PC-3 (cell line): ENCODE data around the gene PMIS2.

Source experiments
- CTCF ChIP-seq: fragments of 300-600 bp; sonication (generic); conservative IDR thresholded peaks from 2 replicates; pipeline ENCODE4 v1.5.1; 2017; ENCODE audit warnings: antibody characterized with exemption, low read depth, mild to moderate bottlenecking, low read length
- EZH2 ChIP-seq: fragments of 300-600 bp; sonication (generic); IDR thresholded peaks from one replicate; pipeline ENCODE4 v1.6.1; 2017; ENCODE audit warnings: antibody characterized with exemption, mild to moderate bottlenecking, low read length; ENCODE audit not compliant: unreplicated experiment

GRCh38 chr19:35543280-35544109 is 42.5 kb upstream of the PMIS2 start:
- TF ChIP-seq EZH2 (no peak), CTCF (no peak)
